Gastroesophageal sphincter (tissue), 4 donors: ENCODE measurements around the gene ATE1. TPM values are rescaled to one million over a fixed set of nuclear protein-coding genes. Genes with fewer than 3 reads are reported as not detected.
A peak's percentile ranks its signal among the peaks of the same experiment; 100 is the strongest.
"Not testable (repeated sequence)": the region's sequence is repeated elsewhere in the genome, so short reads cannot be mapped to it uniquely, and the experiment has no call there.

ENCODE experiments used
- ATAC-seq: fragments of 150-250 bp; one replicate; pipeline ENCODE4 v1.9.1; 2016; ENCODE audit warnings: mild to moderate bottlenecking, moderate library complexity
- H3K27ac ChIP-seq, 4 donors: fragments of 200-600 bp; sonication (generic) in 3 of 4; 1 replicate in 3 of 4; 2 replicates in 1 of 4; pipeline ENCODE4 v1.5.1; 2016 to 2019
- H3K27me3 ChIP-seq: fragments of 200-600 bp; sonication (generic); one replicate; pipeline ENCODE4 v1.5.1; 2019
- H3K36me3 ChIP-seq, 2 donors: fragments of 200-600 bp; sonication (generic); one replicate each; pipeline ENCODE4 v1.5.1; 2019; ENCODE audit warnings: control low read depth in 1 of 2
- H3K4me1 ChIP-seq, 3 donors: fragments of 200-600 bp; sonication (generic); 1 replicate in 2 of 3; 2 replicates in 1 of 3; pipeline ENCODE4 v1.5.1; 2016 to 2019; ENCODE audit warnings: control low read depth in 2 of 3
- H3K4me3 ChIP-seq, 2 donors: fragments of 200-600 bp; sonication (generic); one replicate each; pipeline ENCODE4 v1.5.1; 2019; ENCODE audit warnings: mild to moderate bottlenecking in 1 of 2, moderate library complexity in 1 of 2
- H3K9me3 ChIP-seq, 3 donors: fragments of 200-600 bp; sonication (generic); one replicate each; pipeline ENCODE4 v1.5.1; 2017 to 2019; ENCODE audit warnings: control low read depth in 2 of 3
- CTCF ChIP-seq, 4 experiments: fragments of 200-600 bp in 2 of 4; fragments of 450-650 bp in 2 of 4; sonication (generic) in 1 of 4; IDR thresholded peaks; one replicate each; pipeline ENCODE4 v1.5.1; 2017 to 2019; ENCODE audit warnings: antibody characterized with exemption in 4 of 4, mild to moderate bottlenecking in 2 of 4, moderate library complexity in 2 of 4
- EP300 ChIP-seq: sonication (generic); formaldehyde crosslinking; IDR thresholded peaks from one replicate; pipeline ENCODE4 v1.6.1; 2017; ENCODE audit warnings: antibody characterized with exemption, mild to moderate bottlenecking
- POLR2A ChIP-seq, 2 donors: fragments of 450-650 bp; IDR thresholded peaks; one replicate each; pipeline ENCODE4 v1.6.1; 2017; ENCODE audit warnings: antibody characterized with exemption in 2 of 2, mild to moderate bottlenecking in 2 of 2, moderate library complexity in 1 of 2
- POLR2AphosphoS5 ChIP-seq: sonication (generic); formaldehyde crosslinking; IDR thresholded peaks from one replicate; pipeline ENCODE4 v1.6.1; 2017; ENCODE audit warnings: antibody characterized with exemption
- WGBS, 2 donors: methylation state at CpG; one replicate each; pipeline ENCODE4 v1.1.5; 2018; ENCODE audit warnings: low coverage in 1 of 2; 5-methylcytosine and 5-hydroxymethylcytosine counted together
- total RNA-seq, 4 donors: library from RNA; depleted of rRNA; stranded (reverse); fragments of >200 nt; gene quantifications; one replicate each; pipeline ENCODE4 v1.1.0, GENCODE V29; 2016

The ATE1 gene
- total RNA-seq, 4 donors from 2014 or later = 24.6 to 38.2 (median 32.6) TPM

- H3K27ac ChIP-seq = peak overlapping the region; percentile 88 to 99 (median 98)
- H3K4me1 ChIP-seq = peaks cover 0 to 46% (median 0%) of the 10 kb centered on the region in 3 donors
- peaks cover 0 to 13% of the 10 kb centered on the region in 2 donors for H3K36me3 ChIP-seq
- peak overlapping the region; percentile 73 to 98 for H3K4me3 ChIP-seq
- TF ChIP-seq POLR2AphosphoS5 (no peak), CTCF (IDR thresholded peaks at IDR 0.05) (no peak), POLR2A (IDR thresholded peaks at IDR 0.05) (no peak), EP300 (no peak)
- ATAC-seq = no peak
- H3K9me3 ChIP-seq = no peaks in the 10 kb centered on the region
- no peaks in the 10 kb centered on the region for H3K27me3 ChIP-seq
- 0 to 3% methylated on average over 19 to 20 of the region's 20 CpGs for WGBS, 2 donors
Measured at GRCh38 chr10:121926671-121927317, 1.0 kb downstream of the ATE1 start.

DNA sequence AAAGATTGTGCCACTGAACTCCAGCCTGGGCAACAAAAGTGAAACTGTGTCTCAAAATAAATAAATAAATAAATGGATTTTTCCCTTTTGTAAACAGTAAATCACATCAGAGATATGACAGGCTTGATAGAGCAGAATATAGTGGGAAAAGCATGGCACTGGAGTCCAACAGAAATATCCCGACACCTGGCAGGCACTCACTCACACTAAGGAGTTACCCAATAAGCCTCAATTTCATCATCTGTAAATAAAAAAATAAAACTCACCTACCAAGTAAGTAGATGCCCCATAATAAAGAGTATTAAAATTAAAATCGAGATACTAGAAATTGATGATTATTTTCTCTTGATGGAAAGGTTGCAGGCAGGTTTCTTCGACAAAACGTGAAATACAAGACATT, 1.7 kb downstream of the ATE1 start:
- no peak for ATAC-seq
- H3K27me3 ChIP-seq = no peaks in the 10 kb centered on the region
- peaks cover 0 to 49% (median 0%) of the 10 kb centered on the region in 3 donors for H3K4me1 ChIP-seq
- peak overlapping the region in 2 of 4 donors; percentile 97 to 99 for H3K27ac ChIP-seq
- H3K4me3 ChIP-seq = peak overlapping the region in 1 of 2 donors; percentile 98
- 81 to 85% methylated on average over 4 of the region's 4 CpGs for WGBS, 2 donors
- no peaks in the 10 kb centered on the region for H3K9me3 ChIP-seq
- TF ChIP-seq POLR2A (IDR thresholded peaks at IDR 0.05) = no peak
- TF ChIP-seq EP300 = no peak
- no peak for TF ChIP-seq CTCF (IDR thresholded peaks at IDR 0.05)
- TF ChIP-seq POLR2AphosphoS5 = no peak
- peaks cover 0 to 20% of the 10 kb centered on the region in 2 donors for H3K36me3 ChIP-seq

- no peaks in the 10 kb centered on the region for H3K9me3 ChIP-seq
- peaks cover 0 to 24% (median 0%) of the 10 kb centered on the region in 3 donors for H3K4me1 ChIP-seq
- H3K27me3 ChIP-seq = no peaks in the 10 kb centered on the region
- no peak for ATAC-seq
- H3K36me3 ChIP-seq = peaks cover 0 to 52% of the 10 kb centered on the region in 2 donors
- WGBS, 2 donors = 31 to 49% methylated on average over 4 to 9 of the region's 10 CpGs
- TF ChIP-seq CTCF (IDR thresholded peaks at IDR 0.05) (no peak), POLR2A (IDR thresholded peaks at IDR 0.05) (no peak), POLR2AphosphoS5 (no peak), EP300 (no peak)
- H3K27ac ChIP-seq = no peak overlapping the region
- no peak overlapping the region for H3K4me3 ChIP-seq
Measured at GRCh38 chr10:121921238-121921931, 6.4 kb downstream of the ATE1 start.

GRCh38 chr10:121919666-121920065, 8.2 kb downstream of the ATE1 start:
- Histone ChIP-seq H3K4me3 (no peak overlapping the region), H3K4me1 (peaks cover 0 to 6% (median 0%) of the 10 kb centered on the region in 3 donors), H3K36me3 (peaks cover 0 to 52% of the 10 kb centered on the region in 2 donors), H3K27ac (no peak overlapping the region), H3K27me3 (no peaks in the 10 kb centered on the region), H3K9me3 (no peaks in the 10 kb centered on the region)
- 86 to 92% methylated on average over 2 to 7 of the region's 10 CpGs for WGBS, 2 donors
- TF ChIP-seq CTCF (IDR thresholded peaks at IDR 0.05) = no peak
- ATAC-seq = no peak

DNA sequence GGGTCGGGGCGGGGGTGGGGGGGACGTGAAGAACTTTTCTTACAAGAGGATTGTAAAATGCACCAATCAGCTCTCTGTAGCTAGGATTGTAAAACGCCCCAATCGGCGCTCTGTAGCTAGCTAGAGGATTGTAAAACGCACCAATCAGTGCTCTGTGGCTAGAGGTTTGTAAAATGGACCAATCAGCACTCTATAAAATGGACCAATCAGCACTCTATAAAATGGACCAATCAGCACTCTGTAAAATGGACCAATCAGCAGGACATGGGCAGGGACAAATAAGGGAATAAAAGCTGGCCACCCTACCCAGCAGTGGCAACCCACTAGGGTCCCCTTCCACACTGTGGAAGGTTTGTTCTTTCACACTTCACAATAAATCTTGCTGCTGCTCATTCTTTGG, 9.0 kb downstream of the ATE1 start:
- not testable (repeated sequence) for H3K4me3 ChIP-seq, H3K27me3 ChIP-seq, H3K27ac ChIP-seq, ATAC-seq, H3K4me1 ChIP-seq, H3K9me3 ChIP-seq
- peaks cover 0 to 57% of the 10 kb centered on the region in 2 donors for H3K36me3 ChIP-seq
- WGBS, 2 donors = 75% methylated on average over 3 of the region's 7 CpGs; no CpG with 5 or more reads in 1 of the 2 donors
